Upper lobe of left lung (tissue), 6 donors: ENCODE data around the gene TRMT61A. TPM values are rescaled to one million over a fixed set of nuclear protein-coding genes. Genes with fewer than 3 reads are reported as not detected.

Experiments used
- ATAC-seq, 2 donors: fragments of 200-7000 bp; cut with Tn5 transposase; one replicate each; pipeline ENCODE4 v1.9.1; 2022; ENCODE audit warnings: mild to moderate bottlenecking in 2 of 2, moderate library complexity in 2 of 2; ENCODE audit not compliant: low FRiP score in 2 of 2
- DNase-seq, 2 donors: peaks; one replicate each; pipeline ENCODE4 v3.0.0-alpha.2; 2019 to 2020
- H3K27ac ChIP-seq, 4 donors: fragments of 200-600 bp; sonication (generic); one replicate each; pipeline ENCODE4 v1.5.1; 2016 to 2019
- H3K27me3 ChIP-seq, 4 donors: fragments of 200-600 bp; sonication (generic); one replicate each; pipeline ENCODE4 v1.5.1; 2017 to 2019
- H3K36me3 ChIP-seq, 4 donors: fragments of 200-600 bp; sonication (generic); one replicate each; pipeline ENCODE4 v1.5.1; 2016 to 2019
- H3K4me1 ChIP-seq, 4 donors: fragments of 200-600 bp; sonication (generic); one replicate each; pipeline ENCODE4 v1.5.1; 2018 to 2019
- H3K4me3 ChIP-seq, 4 donors: fragments of 200-600 bp; sonication (generic); one replicate each; pipeline ENCODE4 v1.5.1; 2017 to 2019; ENCODE audit warnings: mild to moderate bottlenecking in 2 of 4, moderate library complexity in 1 of 4
- H3K9me3 ChIP-seq, 4 donors: fragments of 200-600 bp; sonication (generic); one replicate each; pipeline ENCODE4 v1.5.1; 2018 to 2019
- EP300 ChIP-seq, 4 donors: sonication (generic); formaldehyde crosslinking; IDR thresholded peaks; one replicate each; pipeline ENCODE4 v1.5.1; 2017; ENCODE audit warnings: antibody characterized with exemption in 4 of 4, control low read depth in 2 of 4
- POLR2A ChIP-seq, 4 donors: fragments of 450-650 bp; IDR thresholded peaks; one replicate each; pipeline ENCODE4 v1.5.1; 2016 to 2017; ENCODE audit warnings: antibody characterized with exemption in 4 of 4, mild to moderate bottlenecking in 2 of 4
- POLR2AphosphoS5 ChIP-seq, 2 donors: sonication (generic); formaldehyde crosslinking; IDR thresholded peaks; one replicate each; pipeline ENCODE4 v1.5.1; 2017; ENCODE audit warnings: antibody characterized with exemption in 2 of 2
- WGBS, 2 donors: methylation state at CpG; one replicate each; pipeline ENCODE4 v1.1.5; 2017 to 2018; 5-methylcytosine and 5-hydroxymethylcytosine counted together
- total RNA-seq, 6 donors: library from RNA; depleted of rRNA in 4 of 6; stranded (reverse); fragments of >200 nt in 4 of 6; gene quantifications; one replicate each; pipeline versions ENCODE4 v1.1.0 to v1.2.1, GENCODE V29; 2016 to 2021
- TF ChIP-seq, protein P1 (sequence below), 6 experiments: fragments of 450-650 bp in 4 of 6; fragments of 200-600 bp in 2 of 6; sonication (generic) in 2 of 6; IDR thresholded peaks; one replicate each; pipeline ENCODE4 v1.5.1; 2016 to 2019; ENCODE audit warnings: antibody characterized with exemption in 6 of 6
- donor health status: DM: no; HTN: no; CAD: no; lungs with moderate emphysema.
- donor health status: DM: no; HTN: yes; CAD: no; lungs with severe emphysema.

TRMT61A gene
- total RNA-seq, result 10 to 100 TPM in 5 of 6 donors, 1 to 10 TPM in 1; 6.7 to 25.1 (median 15.0) TPM

DNA sequence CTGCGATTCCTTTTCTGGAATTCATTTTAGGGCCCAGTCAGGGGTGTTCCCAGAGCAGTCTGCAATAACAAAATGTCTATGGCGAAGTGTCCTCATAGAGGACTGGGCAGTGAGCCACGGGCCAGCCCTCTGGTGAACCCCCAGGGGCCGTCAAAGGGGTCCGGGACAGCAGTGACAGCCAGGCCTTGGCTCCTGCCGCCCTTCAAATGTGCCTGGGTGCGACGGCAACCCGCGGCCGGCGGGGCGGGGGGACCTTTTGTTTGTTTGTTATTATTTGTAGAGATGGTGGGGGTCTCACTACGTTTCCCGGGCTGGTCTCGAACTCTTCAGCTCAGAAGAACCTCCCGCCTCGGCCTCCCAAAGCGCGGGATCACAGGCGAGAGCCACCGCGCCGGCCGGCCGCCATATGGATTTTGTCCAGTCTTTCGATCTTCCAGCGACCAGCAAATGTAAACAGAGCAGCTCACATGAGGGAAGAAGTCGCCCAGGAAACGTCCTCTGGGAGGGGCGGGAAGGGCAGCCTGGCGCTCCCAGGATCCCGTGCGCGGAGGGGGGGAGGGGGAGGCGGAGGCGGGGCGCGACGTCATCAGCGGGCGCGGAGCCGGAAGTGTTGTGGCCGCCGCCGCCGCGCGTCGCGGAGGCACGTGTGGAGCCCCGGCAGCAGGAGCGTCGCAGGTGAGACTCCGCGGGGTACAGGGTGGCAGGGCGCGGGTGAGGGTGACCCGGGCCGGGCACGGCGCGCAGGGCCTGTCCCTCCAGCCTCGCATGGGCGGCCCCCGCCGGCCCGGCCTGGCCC, at the start of gene TRMT61A:
TRMT61A (plus strand) TSS at position 610 of the 796 bp plus-strand sequence. CDS start 783 bp downstream, outside the sequence.
- TF ChIP-seq POLR2AphosphoS5 (IDR thresholded peaks at IDR 0.05), result peak in 1 of 2 donors; percentile 77
- TF ChIP-seq, protein P1, sequence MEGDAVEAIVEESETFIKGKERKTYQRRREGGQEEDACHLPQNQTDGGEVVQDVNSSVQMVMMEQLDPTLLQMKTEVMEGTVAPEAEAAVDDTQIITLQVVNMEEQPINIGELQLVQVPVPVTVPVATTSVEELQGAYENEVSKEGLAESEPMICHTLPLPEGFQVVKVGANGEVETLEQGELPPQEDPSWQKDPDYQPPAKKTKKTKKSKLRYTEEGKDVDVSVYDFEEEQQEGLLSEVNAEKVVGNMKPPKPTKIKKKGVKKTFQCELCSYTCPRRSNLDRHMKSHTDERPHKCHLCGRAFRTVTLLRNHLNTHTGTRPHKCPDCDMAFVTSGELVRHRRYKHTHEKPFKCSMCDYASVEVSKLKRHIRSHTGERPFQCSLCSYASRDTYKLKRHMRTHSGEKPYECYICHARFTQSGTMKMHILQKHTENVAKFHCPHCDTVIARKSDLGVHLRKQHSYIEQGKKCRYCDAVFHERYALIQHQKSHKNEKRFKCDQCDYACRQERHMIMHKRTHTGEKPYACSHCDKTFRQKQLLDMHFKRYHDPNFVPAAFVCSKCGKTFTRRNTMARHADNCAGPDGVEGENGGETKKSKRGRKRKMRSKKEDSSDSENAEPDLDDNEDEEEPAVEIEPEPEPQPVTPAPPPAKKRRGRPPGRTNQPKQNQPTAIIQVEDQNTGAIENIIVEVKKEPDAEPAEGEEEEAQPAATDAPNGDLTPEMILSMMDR (IDR thresholded peaks at IDR 0.05), result no peak
- TF ChIP-seq POLR2A (IDR thresholded peaks at IDR 0.05), result peak in 2 of 4 donors; percentile 37 to 67
- no peak for TF ChIP-seq EP300 (IDR thresholded peaks at IDR 0.05)

DNA sequence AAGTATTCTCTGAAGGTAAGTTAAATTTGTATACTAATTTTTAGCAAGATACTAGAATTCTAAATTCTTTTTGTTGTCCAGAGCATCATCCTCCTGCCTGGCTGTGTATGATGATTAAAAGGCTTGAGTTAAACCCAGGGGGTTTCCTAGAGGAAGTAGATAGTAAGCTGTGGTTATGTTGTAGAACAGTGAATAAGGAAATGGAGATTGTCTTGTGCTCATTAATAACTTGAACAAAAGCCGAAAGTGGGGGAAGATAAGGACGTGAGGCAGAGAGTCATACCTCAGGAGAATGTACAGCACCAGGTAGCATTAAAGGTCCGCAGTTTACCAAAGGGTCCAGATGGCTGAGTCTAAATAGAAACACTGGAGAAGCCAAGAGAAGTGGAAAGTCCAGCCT, 48.4 kb upstream of the TRMT61A start:
- DNase-seq, result no peak
- no peaks in the 10 kb centered on the region for H3K27me3 ChIP-seq
- peaks cover 32 to 89% (median 59%) of the 10 kb centered on the region in 4 donors for H3K36me3 ChIP-seq
- TF ChIP-seq, protein P1 (IDR thresholded peaks at IDR 0.05), result no peak
- TF ChIP-seq POLR2AphosphoS5 (IDR thresholded peaks at IDR 0.05) (no peak), POLR2A (IDR thresholded peaks at IDR 0.05) (no peak), EP300 (IDR thresholded peaks at IDR 0.05) (no peak)
- WGBS, 2 donors, result 52 to 53% methylated on average over 3 of the region's 3 CpGs
- no peaks in the 10 kb centered on the region for H3K9me3 ChIP-seq
- no peak overlapping the region for H3K4me3 ChIP-seq
- no peak overlapping the region for H3K27ac ChIP-seq
- H3K4me1 ChIP-seq, result no peaks in the 10 kb centered on the region
- ATAC-seq, result no peak

More for the DNA sequence above, at the start of gene TRMT61A:
- 3 to 6% methylated on average over 26 to 38 of the region's 70 CpGs for WGBS, 2 donors
- Histone ChIP-seq H3K27me3 (no peaks in the 10 kb centered on the region), H3K4me3 (peak within 1 kb of the TSS; percentile 70 to 99 (median 84)), H3K27ac (peak within 1 kb of the TSS; percentile 88 to 93 (median 91)), H3K36me3 (peaks cover 0 to 25% (median 9%) of the 10 kb centered on the region in 4 donors), H3K4me1 (peaks cover 26 to 50% (median 34%) of the 10 kb centered on the region in 4 donors), H3K9me3 (no peaks in the 10 kb centered on the region)
- peak; percentile 88 to 93 for ATAC-seq
- DNase-seq, result peak; percentile 92 to 96

DNA sequence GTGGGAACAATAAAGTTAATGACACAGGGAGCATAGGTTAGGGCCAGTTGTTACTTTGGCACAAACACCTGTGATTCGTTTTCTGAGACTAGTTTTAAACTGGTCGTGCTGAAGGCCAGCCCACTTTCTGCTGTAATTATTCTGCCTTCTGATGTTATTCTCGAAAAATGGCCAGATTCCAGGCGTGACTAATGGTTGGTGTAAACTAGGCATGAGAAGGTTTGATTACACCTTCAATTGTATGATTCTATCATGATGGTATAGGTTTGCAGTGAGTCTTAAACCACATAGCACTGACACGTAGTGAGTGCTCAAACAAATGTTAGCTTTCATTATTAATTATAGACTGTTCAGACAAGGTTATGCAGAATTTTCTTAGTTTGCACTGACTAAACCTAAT, 45.4 kb upstream of the TRMT61A start:
- Histone ChIP-seq H3K4me3 (no peak overlapping the region), H3K36me3 (peaks cover 24 to 79% (median 47%) of the 10 kb centered on the region in 4 donors), H3K9me3 (no peaks in the 10 kb centered on the region), H3K4me1 (no peaks in the 10 kb centered on the region), H3K27ac (no peak overlapping the region), H3K27me3 (no peaks in the 10 kb centered on the region)
- ATAC-seq, result no peak
- no peak for DNase-seq
- TF ChIP-seq, protein P1 (IDR thresholded peaks at IDR 0.05), result no peak
- no peak for TF ChIP-seq EP300 (IDR thresholded peaks at IDR 0.05)
- TF ChIP-seq POLR2A (IDR thresholded peaks at IDR 0.05), result no peak
- TF ChIP-seq POLR2AphosphoS5 (IDR thresholded peaks at IDR 0.05), result no peak
- WGBS, 2 donors, result 75 to 79% methylated on average over 5 of the region's 5 CpGs

DNA sequence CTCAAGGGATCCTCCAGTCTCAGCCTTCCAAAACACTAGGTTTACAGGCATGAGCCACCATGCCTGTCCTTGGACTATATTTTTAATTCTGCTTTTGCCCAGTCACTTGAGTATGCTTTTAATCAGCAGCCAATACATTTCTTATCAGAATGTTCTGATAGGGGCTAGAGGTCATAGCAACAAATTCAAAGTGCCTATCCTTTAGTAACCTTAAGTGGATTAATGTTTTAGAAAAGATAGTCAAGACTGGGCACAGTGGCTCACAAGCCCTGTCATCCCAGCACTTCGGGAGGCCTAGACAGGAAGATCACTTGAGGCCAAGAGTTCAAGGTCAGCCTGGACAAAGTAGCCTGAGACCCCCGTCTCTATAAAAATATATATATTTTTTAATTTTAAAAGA, 43.5 kb upstream of the TRMT61A start:
- Histone ChIP-seq H3K9me3 (no peaks in the 10 kb centered on the region), H3K4me3 (no peak overlapping the region), H3K27me3 (no peaks in the 10 kb centered on the region), H3K36me3 (peaks cover 19 to 77% (median 43%) of the 10 kb centered on the region in 4 donors), H3K27ac (no peak overlapping the region), H3K4me1 (no peaks in the 10 kb centered on the region)
- no peak for DNase-seq
- WGBS, 2 donors, result 94 to 100% methylated on average over 2 of the region's 2 CpGs
- no peak for TF ChIP-seq EP300 (IDR thresholded peaks at IDR 0.05)
- TF ChIP-seq POLR2A (IDR thresholded peaks at IDR 0.05), result no peak
- TF ChIP-seq, protein P1 (IDR thresholded peaks at IDR 0.05), result no peak
- TF ChIP-seq POLR2AphosphoS5 (IDR thresholded peaks at IDR 0.05), result no peak
- ATAC-seq, result no peak
